ENCODE data around the gene EPS15.
A peak's percentile ranks its signal among the peaks of the same experiment; 100 is the strongest.
"Not testable (repeated sequence)": the region's sequence is repeated elsewhere in the genome, so short reads cannot be mapped to it uniquely, and the experiment has no call there.

The EPS15 gene

DNA sequence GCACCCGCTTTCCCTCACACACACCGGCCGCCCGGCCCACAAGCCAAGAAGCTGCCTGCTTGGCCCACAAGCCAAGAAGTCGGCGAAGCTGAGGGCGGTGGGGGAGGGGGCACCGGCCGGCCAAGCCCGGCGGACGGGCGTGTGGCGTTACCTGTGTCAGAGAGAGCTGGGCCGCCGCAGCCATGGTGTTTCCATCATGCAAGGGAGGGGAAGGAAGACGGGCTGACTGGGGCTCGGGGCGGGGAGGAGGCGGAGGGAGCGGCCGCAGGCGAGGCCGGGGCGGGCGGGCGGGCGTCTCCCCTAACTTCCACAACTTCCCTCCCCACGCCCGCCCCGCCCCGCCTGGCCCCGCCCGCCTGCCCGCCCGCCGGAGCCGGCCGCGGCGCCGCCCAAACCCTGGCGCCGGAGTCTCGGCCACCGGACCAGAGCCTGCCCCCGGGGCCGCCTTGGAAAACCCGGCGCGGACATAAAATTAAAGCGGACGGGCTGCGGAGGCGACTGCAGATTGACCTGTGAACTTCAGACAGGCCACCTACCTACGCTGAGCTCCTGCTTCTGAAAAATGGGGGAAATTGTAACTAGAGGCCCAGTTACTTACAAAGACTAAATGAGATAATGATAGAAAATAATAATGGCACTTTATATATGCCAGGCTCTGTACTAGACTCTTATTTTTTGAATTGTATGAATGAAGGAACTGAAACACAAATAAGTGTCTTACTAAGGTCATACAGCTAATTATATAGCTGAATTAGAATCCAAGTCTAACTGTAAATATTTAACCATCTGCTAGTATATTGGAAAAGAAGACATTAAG is at the start of gene EPS15:
Gene EPS15 (minus strand): TSS at position 219 of the 817 bp plus-strand sequence. CDS start 35 bp downstream, at position 184.
- DNase-seq (ENCODE audit: low read depth): peak; percentile 74

DNA sequence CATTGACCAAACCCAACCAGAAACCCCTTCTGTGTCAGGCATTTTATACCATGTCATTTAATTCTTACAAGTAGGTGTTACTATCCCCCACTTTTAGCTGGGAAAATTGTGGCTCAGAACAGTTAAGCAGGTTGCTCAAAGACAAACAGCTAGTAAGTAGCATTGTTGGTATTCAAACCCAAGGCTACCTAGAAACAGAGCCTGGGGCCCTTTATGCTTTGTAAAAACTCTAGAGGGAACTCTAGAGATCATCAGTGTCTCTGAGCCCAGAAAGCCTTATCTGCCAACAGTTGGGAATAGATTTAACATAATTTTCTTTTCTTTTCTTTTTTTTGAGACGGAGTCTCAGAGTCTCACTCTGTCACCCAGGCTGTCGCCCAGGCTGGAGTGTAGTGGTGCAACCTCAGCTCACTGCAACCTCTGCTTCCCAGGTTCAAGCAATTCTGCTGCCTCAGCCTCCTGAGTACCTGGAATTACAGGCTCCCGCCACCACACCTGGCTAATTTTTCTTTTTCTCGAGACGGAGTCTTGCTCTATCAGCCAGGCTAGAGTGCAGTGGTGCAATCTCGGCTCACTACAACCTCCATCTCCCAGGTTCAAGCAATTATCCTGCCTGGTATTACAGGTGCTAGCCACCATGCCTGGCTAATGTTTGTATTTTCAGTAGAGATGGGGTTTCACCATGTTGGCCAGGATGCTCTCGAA is 49.3 kb upstream of the EPS15 start:
- DNase-seq (ENCODE audit: low read depth): no peak

DNA sequence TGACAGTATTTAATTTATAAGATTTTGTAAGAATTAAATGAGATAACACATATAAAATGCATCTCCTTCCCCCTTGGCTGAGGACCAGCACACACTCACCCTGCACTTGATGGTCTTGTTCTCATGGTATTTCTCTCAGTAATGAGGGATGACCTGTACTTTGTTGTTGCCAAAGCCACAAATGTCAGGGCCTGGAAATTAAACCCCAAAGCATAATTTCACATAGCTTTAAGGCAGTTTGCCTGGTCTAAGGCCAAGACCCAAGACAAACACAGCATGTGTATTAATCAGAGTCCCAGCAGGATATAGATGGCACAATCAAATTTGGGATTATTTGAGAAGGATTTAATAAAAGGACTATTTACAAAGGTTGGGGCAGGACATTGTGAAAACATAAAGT is 48.6 kb upstream of the EPS15 start:
- DNase-seq (ENCODE audit: low read depth): no peak

DNA sequence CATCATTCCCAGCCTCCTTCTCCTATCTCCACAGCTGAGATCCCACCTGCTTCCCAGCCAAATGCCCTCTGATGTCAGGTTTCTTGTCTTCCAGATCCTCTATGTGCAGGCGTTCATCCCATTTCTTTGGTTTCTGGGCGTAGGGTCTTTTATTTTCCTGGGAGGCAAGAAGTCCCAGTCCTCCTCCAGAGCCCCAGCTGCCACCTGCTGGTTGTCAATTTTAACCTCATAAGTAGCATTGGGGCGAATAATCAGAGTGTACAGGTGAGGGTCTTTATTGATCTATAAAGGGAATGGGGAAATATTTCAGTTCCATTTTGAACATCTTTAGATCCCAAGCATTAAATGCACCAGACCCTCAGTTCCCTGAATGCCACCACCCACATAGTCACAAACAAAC is 47.2 kb upstream of the EPS15 start:
- no peak for DNase-seq (ENCODE audit: low read depth)

DNA sequence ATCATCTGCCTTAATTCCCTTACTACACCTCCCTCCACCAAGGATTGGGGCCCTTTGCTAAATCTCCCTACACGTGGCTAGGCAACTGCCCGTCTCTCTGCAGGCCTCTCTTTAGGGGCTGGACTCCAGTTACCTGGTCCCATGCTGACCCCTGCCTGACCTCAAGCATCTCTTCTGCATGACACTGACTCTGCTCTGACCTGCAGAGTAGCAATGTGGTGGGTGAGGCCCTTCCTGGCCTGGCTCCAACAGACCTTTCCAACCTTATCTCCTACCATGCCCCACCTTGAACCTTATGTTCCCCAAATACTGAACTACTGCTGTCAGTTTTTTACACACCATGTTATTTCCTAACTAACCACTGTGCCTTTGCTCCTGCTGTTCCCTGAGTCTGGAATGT is 45.9 kb upstream of the EPS15 start:
- DNase-seq (ENCODE audit: low read depth): no peak

DNA sequence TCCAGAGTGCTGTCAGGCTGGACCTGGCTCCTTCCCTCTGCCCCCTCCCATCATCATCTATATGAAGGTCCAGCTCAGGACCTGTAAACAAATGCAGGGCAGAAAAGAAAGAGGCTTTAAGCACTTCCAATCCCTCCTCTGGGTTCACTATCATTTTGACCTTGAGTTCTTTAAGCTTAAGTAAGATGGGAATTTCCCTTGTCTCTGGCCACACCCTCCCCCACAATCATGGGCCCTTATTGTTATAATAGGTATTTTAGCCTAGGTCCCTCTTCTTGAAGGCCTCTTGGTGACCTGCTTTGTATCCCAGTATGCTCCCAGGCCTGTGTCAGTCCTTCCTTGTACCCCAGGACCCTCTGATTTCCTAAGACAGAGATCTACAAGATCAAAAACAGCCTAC is 45.1 kb upstream of the EPS15 start:
- DNase-seq (ENCODE audit: low read depth): no peak

DNA sequence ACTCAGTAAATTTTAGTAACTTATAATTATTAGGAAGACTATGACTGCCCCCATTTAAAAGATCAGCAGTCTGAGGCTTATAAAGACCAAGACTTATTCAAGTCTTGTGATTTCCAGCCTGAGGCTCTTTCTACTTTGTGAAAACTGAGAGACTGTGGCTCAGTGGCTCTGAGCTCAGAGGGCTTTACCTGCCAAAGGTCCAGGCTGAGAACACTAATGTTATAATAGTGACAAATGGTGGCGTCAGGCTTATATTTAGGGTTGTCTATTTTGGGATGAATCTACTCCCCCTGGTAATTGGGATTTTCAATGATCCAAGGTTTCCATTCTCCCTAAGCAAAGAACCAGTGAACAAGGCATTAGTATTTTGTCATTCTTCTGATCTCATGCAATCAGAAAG is 42.6 kb upstream of the EPS15 start:
- DNase-seq (ENCODE audit: low read depth): no peak

DNA sequence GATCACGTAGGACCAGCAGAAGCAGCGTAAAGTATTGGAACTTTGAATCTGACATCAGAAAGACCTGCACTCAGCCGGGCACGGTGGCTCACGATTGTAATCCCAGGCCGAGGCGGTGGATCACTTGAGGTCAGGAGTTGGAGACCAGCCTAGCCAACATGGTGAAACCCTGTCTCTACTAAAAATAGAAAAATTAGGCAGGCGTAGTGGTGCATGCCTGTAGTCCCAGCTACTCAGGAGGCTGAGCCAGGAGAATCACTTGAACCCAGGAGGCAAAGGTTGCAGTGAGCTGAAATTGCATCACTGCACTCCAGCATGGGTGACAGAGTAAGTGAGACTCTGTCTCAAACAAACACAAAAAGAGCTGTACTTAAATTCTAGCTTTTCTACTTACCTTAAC is 41.8 kb upstream of the EPS15 start:
- not testable (repeated sequence) for DNase-seq (ENCODE audit: low read depth)

DNA sequence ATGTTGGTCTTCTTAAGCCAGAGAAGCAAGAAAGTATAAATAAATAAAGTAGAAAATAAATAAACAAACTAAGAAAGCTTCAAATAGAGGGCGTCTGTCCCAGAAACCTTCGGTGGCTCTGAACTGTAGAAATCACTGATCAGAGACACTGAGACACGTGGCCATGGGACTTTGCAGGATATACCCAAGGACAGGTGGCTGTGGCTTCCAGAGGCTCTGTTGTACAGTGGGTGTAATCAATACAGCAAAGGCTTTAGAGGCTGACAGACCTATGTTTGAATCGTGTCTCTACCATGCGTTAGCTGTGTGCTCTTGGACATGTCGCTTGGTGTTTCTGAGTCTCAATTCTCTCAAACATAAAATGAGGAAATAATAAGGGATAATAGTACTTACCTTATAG is 41.0 kb upstream of the EPS15 start:
- DNase-seq (ENCODE audit: low read depth): no peak

DNA sequence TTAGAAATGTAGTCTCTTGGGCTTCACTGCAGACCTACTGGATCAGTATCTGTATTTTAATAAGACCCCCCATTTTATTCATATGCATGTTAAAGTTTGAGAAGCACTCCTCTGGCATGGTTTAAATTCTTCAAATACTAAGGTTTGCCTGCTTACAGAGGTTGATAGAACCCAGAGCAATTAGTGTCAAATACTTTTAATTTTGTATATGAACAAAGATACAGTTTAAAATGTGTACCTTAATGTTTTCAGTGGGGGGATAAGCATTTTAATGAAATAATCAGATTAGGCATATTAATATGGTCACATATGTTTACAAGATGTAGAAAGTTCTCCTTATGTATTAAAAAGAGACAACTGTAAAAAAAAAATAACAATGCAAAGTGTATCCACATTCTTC is 40.4 kb upstream of the EPS15 start:
- no peak for DNase-seq (ENCODE audit: low read depth)

DNA sequence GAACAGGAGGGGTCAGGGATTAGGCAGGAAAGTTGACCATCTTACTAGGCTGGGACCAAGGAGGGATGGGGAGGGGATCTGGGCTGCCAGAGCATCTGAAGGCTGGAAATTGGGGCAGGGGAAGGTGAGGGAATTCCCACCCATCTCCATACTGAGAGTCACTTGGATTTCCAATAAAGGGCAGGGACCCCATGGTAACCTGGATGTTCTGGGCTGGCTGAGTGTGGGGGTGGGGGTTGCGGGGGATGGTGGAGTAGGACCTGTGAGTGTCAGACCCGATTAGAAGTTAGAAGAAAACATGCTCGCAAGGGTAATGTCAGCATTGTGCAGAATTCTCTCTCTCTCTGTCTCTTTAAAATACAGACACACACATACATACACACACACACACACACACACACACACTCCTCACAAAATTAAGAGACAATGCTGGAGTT is 40.0 kb upstream of the EPS15 start:
- DNase-seq (ENCODE audit: low read depth): no peak

DNA sequence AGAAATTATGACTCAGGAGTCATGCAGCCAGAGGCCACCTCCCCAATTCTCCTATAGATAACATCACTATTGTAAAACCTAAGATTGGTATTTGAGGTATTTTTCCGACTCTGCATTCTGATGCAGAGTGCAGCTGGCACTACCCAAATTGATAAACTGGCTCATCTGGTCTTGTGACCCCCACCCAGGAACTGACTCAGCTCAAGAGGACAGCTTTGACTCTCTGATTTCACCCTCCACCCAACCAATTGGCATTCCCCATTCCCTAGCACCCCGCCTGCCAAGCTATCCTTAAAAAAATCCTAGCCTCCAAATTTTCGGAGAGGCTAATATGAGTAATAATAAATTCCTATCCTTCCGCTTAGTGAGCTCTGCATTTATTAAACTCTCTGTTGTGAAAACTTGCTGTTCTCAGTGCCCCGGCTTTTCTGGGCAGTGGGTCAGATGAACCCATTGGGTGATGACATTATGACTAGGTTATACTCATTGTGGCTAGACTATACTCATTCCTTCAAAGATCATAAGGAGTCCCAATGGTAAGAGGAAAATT is 39.4 kb upstream of the EPS15 start:
- no peak for DNase-seq (ENCODE audit: low read depth)

DNA sequence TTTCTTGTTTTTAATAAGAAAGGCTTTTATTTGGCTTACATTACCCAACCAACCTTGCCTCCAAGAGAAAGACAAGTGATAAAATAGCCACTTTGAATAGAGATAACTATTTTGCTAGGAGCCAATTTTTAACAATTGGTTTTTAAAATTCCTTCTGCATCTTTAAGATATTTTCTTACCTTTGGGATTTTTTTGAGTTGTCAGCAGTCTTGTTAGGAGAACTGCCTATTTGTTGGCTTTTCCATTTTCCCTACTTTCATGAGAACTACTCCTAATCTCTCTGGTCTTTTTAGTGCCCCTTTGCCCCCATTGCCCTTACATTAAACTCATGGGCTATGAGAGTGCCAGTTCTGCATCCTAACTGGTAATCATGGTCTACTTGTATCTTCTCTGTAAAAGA is 38.1 kb upstream of the EPS15 start:
- DNase-seq (ENCODE audit: low read depth): no peak

DNA sequence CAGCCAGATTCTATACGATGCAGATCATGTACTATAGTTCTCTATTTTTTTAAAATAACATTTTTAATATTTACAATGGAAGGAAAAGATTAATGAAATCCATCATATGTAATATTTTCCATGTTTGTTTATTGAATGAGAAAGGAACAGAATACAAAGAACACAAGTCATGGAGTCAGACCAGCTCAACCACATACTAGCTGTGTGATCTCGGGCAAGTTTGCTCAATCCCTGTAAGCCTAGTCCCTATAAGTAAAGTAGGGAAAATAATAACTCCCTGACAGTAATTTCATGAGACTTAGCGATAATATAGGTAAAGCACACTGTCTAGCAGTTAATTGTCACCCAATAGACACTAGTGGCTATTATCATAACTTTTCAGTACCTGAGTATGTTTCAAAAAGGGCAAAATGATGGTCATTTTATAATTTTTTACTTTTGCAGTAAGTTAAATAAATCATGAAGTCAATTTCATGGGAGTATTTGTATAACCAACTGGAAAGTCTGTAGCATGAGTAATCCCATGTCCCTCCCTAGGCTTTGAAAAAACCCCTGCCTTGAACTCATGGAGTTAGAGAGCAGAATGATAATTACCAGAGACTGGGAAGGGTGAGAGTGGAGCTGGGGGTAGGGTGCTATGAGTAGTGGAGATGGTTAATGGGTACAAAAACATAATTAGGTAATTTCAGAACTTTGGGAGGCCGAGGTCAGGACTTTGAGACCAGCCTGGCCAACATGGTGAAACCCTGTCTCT is 37.0 kb upstream of the EPS15 start:
- DNase-seq (ENCODE audit: low read depth): no peak

DNA sequence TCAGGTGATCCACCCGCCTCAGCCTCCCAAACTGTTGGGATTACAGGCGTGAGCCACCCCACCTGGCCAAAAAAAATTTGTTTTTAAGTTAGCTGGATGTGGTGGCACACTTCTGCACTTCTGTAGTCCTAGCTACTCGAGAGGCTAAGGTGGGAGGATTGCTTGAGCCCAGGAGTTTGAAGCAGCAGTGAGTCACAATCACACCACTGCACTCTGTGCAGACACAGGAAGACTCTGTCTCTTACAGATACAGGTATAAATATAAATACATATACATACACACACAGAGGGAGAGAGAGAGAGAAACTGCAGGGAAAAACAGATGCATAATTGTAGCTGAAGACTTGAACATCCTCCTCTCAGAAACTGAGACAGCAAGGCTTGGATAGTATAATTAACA is 34.8 kb upstream of the EPS15 start:
- no peak for DNase-seq (ENCODE audit: low read depth)

DNA sequence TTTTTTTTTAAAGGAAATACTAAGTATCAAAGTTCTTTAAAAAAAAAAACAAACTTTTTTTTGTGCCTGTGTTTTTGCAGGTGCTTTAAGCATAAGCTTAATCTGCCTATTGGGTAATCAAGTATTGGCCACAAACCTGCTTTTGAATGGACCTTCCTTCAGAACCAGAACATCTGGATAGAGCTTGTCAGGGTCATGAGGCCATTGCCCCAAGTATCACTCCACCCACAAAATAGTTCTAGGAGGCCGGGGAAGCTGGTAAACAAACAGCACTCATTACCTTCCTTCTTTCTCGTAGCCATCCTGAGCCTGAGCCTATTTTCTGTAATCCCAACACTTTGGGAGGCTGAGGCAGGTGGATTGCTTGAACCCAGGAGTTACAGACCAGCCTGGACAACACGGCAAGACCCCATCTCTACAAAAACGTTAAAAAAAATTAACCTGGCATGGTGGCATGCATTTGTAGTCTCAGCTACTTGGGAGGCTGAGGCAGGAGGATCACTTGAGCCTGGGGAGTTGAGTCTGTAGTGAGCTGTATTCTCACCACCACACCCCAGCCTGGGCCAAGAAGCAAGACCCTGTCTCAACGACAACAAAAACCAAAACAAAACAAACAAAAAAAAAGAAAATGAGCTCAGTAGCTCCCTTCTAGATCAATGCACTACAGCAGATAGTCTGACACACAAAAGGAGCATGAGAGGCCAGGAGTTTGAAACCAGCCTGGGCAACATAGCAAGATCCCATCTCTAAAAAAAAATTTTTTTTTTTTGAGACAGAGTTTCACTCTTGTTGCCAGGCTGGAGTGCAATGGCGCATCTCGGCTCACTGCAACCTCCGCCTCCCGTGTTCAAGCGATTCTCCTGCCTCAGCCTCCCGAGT is 34.1 kb upstream of the EPS15 start:
- no peak for DNase-seq (ENCODE audit: low read depth)

DNA sequence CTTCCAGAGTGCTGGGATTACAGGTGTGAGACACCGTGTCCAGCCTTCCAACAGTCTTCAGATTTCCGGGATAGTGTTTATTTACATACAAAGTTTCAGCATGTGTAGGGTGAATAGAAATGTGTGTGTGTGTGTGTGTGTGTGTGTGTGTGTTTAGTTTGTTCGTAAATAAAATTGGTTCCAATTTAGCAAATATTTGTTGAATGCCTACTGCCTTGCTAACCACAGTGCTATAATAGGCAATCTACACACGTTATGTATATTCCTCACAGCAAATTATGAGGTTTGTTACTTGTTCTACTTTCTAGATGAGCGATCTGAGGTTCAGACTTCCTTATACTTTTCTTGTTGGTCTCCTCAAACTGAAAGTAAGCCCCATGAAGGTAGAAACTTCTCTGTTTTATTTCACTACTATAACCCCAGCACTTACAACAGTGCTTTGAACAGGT is 32.8 kb upstream of the EPS15 start:
- DNase-seq (ENCODE audit: low read depth): no peak

DNA sequence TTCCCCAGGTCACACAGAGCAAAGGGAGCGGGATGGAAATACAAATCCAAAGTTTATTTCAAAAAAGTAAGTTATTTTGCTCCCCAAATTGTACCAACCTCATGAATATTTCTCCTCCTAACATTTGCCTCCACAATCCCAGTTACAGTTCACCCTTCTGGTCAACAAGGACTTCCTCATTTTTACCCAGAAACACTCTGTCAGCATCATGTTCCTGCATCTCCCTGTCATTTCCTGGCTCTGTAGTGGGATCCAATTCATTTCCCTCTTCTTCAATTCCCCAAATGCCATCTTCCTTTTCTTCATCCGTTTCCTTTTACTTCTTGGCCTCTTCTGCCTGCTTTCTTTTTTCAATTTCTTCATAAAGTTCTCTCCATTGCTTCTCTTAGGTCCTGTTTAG is 32.0 kb upstream of the EPS15 start:
- no peak for DNase-seq (ENCODE audit: low read depth)

DNA sequence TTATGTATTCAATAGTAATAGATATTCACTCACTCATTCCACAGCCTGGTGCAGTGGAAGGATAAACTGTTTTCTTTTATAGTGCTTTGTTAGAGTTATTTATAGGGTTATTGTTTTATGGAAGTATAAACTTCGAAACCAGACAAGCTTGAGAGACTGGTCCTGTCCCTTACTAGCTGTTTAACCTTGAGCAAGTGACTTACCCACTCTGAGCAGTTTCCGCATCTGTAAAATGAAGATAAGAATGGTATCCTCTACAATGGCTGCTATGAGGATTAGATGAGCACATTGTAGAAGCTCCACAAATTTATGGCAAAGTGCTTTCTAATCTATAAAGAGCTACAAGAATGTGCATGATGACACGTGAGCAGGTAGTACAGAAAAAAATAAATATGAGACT is 30.8 kb upstream of the EPS15 start:
- no peak for DNase-seq (ENCODE audit: low read depth)

DNA sequence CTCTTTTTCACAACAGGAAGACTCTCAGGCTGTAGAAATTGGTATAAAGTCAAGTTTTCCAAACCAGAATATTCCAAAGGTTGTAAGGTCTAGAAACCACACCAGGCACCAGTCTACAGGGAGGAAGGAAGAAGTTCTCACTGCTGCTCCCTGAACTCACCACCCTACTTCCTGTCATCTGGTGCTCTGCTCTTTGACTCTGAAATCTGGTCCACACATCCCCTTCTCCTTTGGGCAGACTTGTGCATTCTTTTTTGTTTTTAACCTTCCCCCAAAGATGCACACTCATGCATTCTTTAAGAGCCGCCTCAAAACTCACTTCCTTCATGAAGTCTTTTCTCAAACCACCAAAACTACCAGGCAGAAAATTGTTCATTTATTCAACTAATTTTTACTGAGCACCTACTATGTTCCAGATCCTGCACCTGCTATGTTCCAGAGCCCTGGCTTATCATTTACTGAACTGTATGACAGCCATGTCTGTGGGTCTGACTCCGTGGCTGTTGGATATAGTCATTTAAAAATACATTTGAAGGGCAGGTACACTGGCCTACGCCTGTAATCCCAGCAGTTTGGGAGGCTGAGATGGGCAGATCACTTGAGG is 30.1 kb upstream of the EPS15 start:
- no peak for DNase-seq (ENCODE audit: low read depth)

DNA sequence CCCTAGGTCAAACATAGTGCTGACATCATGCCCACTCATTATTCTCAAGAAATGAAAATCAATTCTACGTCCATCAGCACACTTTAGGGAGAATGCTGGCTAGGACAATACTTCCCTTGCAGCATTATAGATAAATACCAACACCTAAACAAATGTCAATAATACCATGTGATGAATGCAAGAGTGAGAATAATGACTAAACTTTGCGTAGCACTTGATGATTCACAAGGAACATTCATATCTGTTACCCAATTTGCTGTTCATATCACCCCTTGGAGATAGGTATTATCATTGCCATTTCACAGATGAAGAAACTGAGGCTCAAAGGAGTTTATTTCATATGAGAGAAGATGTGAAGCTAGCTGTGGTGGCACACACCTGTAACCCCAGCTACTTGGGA is 24.8 kb upstream of the EPS15 start:
- no peak for DNase-seq (ENCODE audit: low read depth)
